CD4-positive, alpha-beta T cell (primary cell): ENCODE data around the gene MNAT1. TPM values are rescaled to one million over a fixed set of nuclear protein-coding genes. Genes with fewer than 3 reads are reported as not detected.

Source experiments
- ATAC-seq: fragments of 200-7000 bp; cut with Tn5 transposase; one replicate; pipeline ENCODE4 v1.10.0; 2022; ENCODE audit warnings: mild to moderate bottlenecking; ENCODE audit not compliant: poor library complexity
- CTCF ChIA-PET: fragments of 350-600 bp; sonication (Branson Sonifier 250); formaldehyde crosslinking; loops from one replicate; lab custom pipeline; 2021; ENCODE audit warnings: antibody characterized with exemption, inconsistent platforms; lab: Charles Lee
- POLR2A ChIA-PET: fragments of 350-600 bp; sonication (Branson Sonifier 250); formaldehyde crosslinking; loops from one replicate; lab custom pipeline; 2021; ENCODE audit warnings: antibody characterized with exemption, inconsistent platforms; lab: Charles Lee
- DNase-seq, 14 experiments: peaks; one replicate each; pipeline ENCODE4 v3.0.0-alpha.2; 2013 to 2020; ENCODE audit warnings: mixed read lengths in 2 of 14
- H3K27ac ChIP-seq, 2 donors: one replicate each; pipeline versions ENCODE4 v1.5.1 to v1.7.0; 2013; ENCODE audit warnings: low read length in 2 of 2, low read depth in 1 of 2, mild to moderate bottlenecking in 1 of 2
- H3K27me3 ChIP-seq, 2 experiments: 1 replicate in 1 of 2; 2 replicates in 1 of 2; pipeline versions ENCODE4 v1.6.1 to v1.7.0; 2013; ENCODE audit warnings: low read length in 2 of 2, control low read depth in 1 of 2, mild to moderate bottlenecking in 1 of 2, moderate library complexity in 1 of 2; ENCODE audit not compliant: insufficient read depth in 2 of 2, control insufficient read depth in 1 of 2
- H3K36me3 ChIP-seq: one replicate; pipeline ENCODE4 v1.6.1; 2013; ENCODE audit warnings: low read length, control low read depth; ENCODE audit not compliant: insufficient read depth
- H3K4me1 ChIP-seq: one replicate; pipeline ENCODE4 v1.6.1; 2013; ENCODE audit warnings: low read length, control low read depth; ENCODE audit not compliant: insufficient read depth
- H3K4me3 ChIP-seq: one replicate; pipeline ENCODE4 v1.5.1; 2013; ENCODE audit warnings: mild to moderate bottlenecking, low read length, moderate library complexity
- H3K9me3 ChIP-seq, 2 experiments: 1 replicate in 1 of 2; 2 replicates in 1 of 2; pipeline versions ENCODE4 v1.6.1 to v1.7.0; 2013; ENCODE audit warnings: low read length in 2 of 2, mild to moderate bottlenecking in 2 of 2, control low read depth in 1 of 2, moderate library complexity in 1 of 2; ENCODE audit not compliant: control insufficient read depth in 1 of 2, insufficient read depth in 1 of 2
- H3K27ac Mint-ChIP-seq: one replicate; pipeline ENCODE4 v1.8.0; 2020; ENCODE audit warnings: mixed read lengths
- H3K27me3 Mint-ChIP-seq: one replicate; pipeline ENCODE4 v1.8.0; 2021; ENCODE audit warnings: mixed read lengths
- H3K36me3 Mint-ChIP-seq: one replicate; pipeline ENCODE4 v1.8.0; 2021; ENCODE audit warnings: low read depth, mixed read lengths
- H3K4me1 Mint-ChIP-seq: one replicate; pipeline ENCODE4 v1.8.0; 2021; ENCODE audit warnings: low read depth, mixed read lengths
- H3K4me3 Mint-ChIP-seq: one replicate; pipeline ENCODE4 v1.8.0; 2020; ENCODE audit warnings: mild to moderate bottlenecking, mixed read lengths
- H3K9me3 Mint-ChIP-seq: one replicate; pipeline ENCODE4 v1.8.0; 2020; ENCODE audit warnings: mixed read lengths
- intact Hi-C, 2 experiments: fragments of 100-400 bp; cut with DNase I in 1 of 2; cut with micrococcal nuclease in 1 of 2; formaldehyde crosslinking; loops; one replicate each; pipeline versions ENCODE4 v1.15.1 to v1.9.0; 2023 to 2025; cut with DNase I, micrococcal nuclease
- total RNA-seq, 174 experiments: library from RNA in 2 of 174; stranded (reverse) in 2 of 174; gene quantifications; one replicate each; pipeline ENCODE4 v1.2.3 and lab custom pipeline; 2021 to 2026
- TF ChIP-seq, protein P1 (sequence below): fragments of 200-600 bp; IDR thresholded peaks from one replicate; pipeline ENCODE4 v1.8.0; 2022; ENCODE audit warnings: antibody characterized with exemption, mild to moderate bottlenecking

The MNAT1 gene
- total RNA-seq, 2 experiments from 2014 or later = 15.4 to 15.9 TPM

DNA sequence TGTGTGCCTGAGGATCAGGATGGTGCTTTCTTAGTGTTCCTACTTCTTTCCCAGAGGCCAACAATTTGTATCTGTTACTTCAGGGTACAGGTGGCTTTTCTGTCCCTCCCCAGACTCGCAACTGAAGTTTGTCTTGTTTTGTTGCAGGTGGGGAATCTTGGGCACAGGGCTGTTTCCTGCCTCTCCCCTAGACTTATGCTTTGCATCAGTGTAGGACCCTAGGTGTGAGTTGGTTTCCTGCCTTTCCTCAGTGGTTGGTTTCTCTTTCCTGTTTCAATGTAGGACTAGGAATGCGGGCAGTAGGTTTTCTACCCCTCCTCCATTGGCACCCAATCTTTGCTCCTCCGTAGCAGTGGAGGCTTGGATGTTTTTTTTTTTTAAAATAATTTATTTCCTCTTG, 159.3 kb downstream of the MNAT1 start:
- Mint-ChIP-seq H3K27ac (no peak overlapping the region), H3K36me3 (peaks cover 8% of the 10 kb centered on the region), H3K27me3 (no peaks in the 10 kb centered on the region), H3K9me3 (peaks cover 5% of the 10 kb centered on the region), H3K4me1 (peaks cover 36% of the 10 kb centered on the region), H3K4me3 (no peak overlapping the region)
- Histone ChIP-seq H3K36me3 (no peaks in the 10 kb centered on the region), H3K4me1 (no peaks in the 10 kb centered on the region), H3K27ac (no peak overlapping the region), H3K27me3 (no peaks in the 10 kb centered on the region), H3K4me3 (no peak overlapping the region), H3K9me3 (no peaks in the 10 kb centered on the region)
- TF ChIP-seq, protein P1, sequence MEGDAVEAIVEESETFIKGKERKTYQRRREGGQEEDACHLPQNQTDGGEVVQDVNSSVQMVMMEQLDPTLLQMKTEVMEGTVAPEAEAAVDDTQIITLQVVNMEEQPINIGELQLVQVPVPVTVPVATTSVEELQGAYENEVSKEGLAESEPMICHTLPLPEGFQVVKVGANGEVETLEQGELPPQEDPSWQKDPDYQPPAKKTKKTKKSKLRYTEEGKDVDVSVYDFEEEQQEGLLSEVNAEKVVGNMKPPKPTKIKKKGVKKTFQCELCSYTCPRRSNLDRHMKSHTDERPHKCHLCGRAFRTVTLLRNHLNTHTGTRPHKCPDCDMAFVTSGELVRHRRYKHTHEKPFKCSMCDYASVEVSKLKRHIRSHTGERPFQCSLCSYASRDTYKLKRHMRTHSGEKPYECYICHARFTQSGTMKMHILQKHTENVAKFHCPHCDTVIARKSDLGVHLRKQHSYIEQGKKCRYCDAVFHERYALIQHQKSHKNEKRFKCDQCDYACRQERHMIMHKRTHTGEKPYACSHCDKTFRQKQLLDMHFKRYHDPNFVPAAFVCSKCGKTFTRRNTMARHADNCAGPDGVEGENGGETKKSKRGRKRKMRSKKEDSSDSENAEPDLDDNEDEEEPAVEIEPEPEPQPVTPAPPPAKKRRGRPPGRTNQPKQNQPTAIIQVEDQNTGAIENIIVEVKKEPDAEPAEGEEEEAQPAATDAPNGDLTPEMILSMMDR = no peak
- intact Hi-C loops = no loop called here
- DNase-seq (no peak), ATAC-seq (no peak)
- ChIA-PET POLR2A (no interaction called here), CTCF (no interaction called here)

DNA sequence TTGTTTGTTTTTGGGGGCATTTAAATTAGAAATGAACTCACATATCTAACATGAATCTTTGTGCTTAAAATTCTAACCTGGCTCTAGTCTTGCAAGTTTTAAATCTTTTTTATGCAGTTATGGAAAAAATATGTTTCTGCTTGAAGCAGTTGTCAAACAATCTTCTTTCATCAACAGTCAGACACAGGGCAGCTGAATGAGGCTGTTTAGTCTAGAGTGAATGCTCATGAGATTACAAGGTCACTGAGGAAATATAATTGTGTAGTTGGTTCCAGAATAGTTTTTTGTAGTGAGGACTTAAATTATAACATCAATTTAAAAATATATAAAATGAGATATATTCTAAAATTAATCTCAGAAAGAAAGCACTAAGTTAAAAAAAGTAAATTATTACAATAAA, 169.8 kb downstream of the MNAT1 start:
- H3K4me3 Mint-ChIP-seq = no peak overlapping the region
- POLR2A ChIA-PET = no interaction called here
- H3K4me1 Mint-ChIP-seq = no peaks in the 10 kb centered on the region
- intact Hi-C loops = no loop called here
- ATAC-seq = no peak
- TF ChIP-seq, protein P1 = no peak
- H3K4me1 ChIP-seq = no peaks in the 10 kb centered on the region
- no peak overlapping the region for H3K27ac ChIP-seq
- peaks cover 4% of the 10 kb centered on the region for H3K9me3 Mint-ChIP-seq
- CTCF ChIA-PET = no interaction called here
- H3K36me3 Mint-ChIP-seq = peaks cover 12% of the 10 kb centered on the region
- H3K9me3 ChIP-seq = no peaks in the 10 kb centered on the region
- H3K4me3 ChIP-seq = no peak overlapping the region
- H3K36me3 ChIP-seq = no peaks in the 10 kb centered on the region
- no peak for DNase-seq
- no peak overlapping the region for H3K27ac Mint-ChIP-seq
- H3K27me3 ChIP-seq = no peaks in the 10 kb centered on the region
- H3K27me3 Mint-ChIP-seq = no peaks in the 10 kb centered on the region

DNA sequence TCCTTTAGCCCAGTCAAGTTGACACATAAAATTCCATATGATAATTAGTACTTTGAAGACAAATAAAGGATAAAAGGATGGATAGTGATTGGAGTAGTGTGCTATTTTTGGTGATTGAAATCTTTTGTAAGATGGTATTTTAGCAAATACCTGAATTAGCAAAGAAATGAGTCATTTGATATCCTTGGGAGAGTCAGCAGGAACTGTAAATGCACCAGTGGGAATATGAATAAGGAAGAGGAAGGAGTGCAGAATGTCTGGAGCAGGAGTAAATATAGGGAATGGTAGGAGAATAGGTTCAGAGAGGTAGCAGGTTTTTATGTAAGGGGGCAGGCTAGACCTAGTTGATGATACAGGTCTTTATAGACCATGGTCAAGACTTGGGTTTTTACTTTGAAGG, 171.4 kb downstream of the MNAT1 start:
- peaks cover 4% of the 10 kb centered on the region for H3K9me3 Mint-ChIP-seq
- H3K27me3 ChIP-seq = no peaks in the 10 kb centered on the region
- no peak overlapping the region for H3K4me3 Mint-ChIP-seq
- DNase-seq = no peak
- H3K27me3 Mint-ChIP-seq = no peaks in the 10 kb centered on the region
- no peaks in the 10 kb centered on the region for H3K36me3 ChIP-seq
- CTCF ChIA-PET = no interaction called here
- intact Hi-C loops = no loop called here
- peaks cover 18% of the 10 kb centered on the region for H3K36me3 Mint-ChIP-seq
- TF ChIP-seq, protein P1 = no peak
- no peak overlapping the region for H3K27ac Mint-ChIP-seq
- H3K4me1 ChIP-seq = no peaks in the 10 kb centered on the region
- no peak overlapping the region for H3K4me3 ChIP-seq
- H3K9me3 ChIP-seq = no peaks in the 10 kb centered on the region
- POLR2A ChIA-PET = no interaction called here
- no peak overlapping the region for H3K27ac ChIP-seq
- H3K4me1 Mint-ChIP-seq = no peaks in the 10 kb centered on the region
- no peak for ATAC-seq
